Measurements from ENCODE around the gene PPM1H. TPM values are rescaled to one million over a fixed set of nuclear protein-coding genes. Genes with fewer than 3 reads are reported as not detected.

PPM1H gene
- total RNA-seq, 4 donors from 2014 or later = 0.09 to 7.6 (median 0.76) TPM; not detected in 1

- H3K4me1 ChIP-seq = peaks cover 0 to 26% (median 13%) of the 10 kb centered on the region in 3 donors
- intact Hi-C loops (cut with DNase I) = no loop called here
- WGBS, 2 donors = 70 to 79% methylated on average over 7 of the region's 7 CpGs
- H3K27ac ChIP-seq = peak overlapping the region in 3 of 4 donors; percentile 65 to 86 (median 77)
- DNase-seq = no peak
- H3K27me3 ChIP-seq = no peaks in the 10 kb centered on the region
- H3K9me3 ChIP-seq = no peaks in the 10 kb centered on the region
- TF ChIP-seq POLR2A (IDR thresholded peaks at IDR 0.05) = no peak
- no peak for TF ChIP-seq CTCF (IDR thresholded peaks at IDR 0.05)
- no peaks in the 10 kb centered on the region for H3K36me3 ChIP-seq
- no peak overlapping the region for H3K4me3 ChIP-seq
Measured at GRCh38 chr12:62684570-62685295, 250.2 kb downstream of the PPM1H start.

- peak overlapping the region; percentile 50 to 86 (median 71) for H3K27ac ChIP-seq
- intact Hi-C loops (cut with DNase I) = no loop called here
- H3K27me3 ChIP-seq = no peaks in the 10 kb centered on the region
- no peaks in the 10 kb centered on the region for H3K36me3 ChIP-seq
- no peak for DNase-seq
- H3K4me1 ChIP-seq = peaks cover 0 to 30% (median 13%) of the 10 kb centered on the region in 3 donors
- H3K4me3 ChIP-seq = no peak overlapping the region
- H3K9me3 ChIP-seq = no peaks in the 10 kb centered on the region
- 39 to 41% methylated on average over 7 of the region's 7 CpGs for WGBS, 2 donors
- TF ChIP-seq CTCF (IDR thresholded peaks at IDR 0.05) (no peak), POLR2A (IDR thresholded peaks at IDR 0.05) (no peak)
Measured at GRCh38 chr12:62683776-62684569, 251.0 kb downstream of the PPM1H start.

- 91 to 97% methylated on average over 4 of the region's 4 CpGs for WGBS, 2 donors
- Histone ChIP-seq H3K27me3 (no peaks in the 10 kb centered on the region), H3K36me3 (no peaks in the 10 kb centered on the region), H3K4me3 (no peak overlapping the region), H3K9me3 (peaks cover 0 to 11% (median 0%) of the 10 kb centered on the region in 3 donors), H3K4me1 (peaks cover 0 to 31% (median 13%) of the 10 kb centered on the region in 3 donors), H3K27ac (no peak overlapping the region)
- TF ChIP-seq POLR2A (IDR thresholded peaks at IDR 0.05) (no peak), CTCF (IDR thresholded peaks at IDR 0.05) (no peak)
- no peak for DNase-seq
- intact Hi-C loops (cut with DNase I) = no loop called here
Measured at GRCh38 chr12:62681306-62681705, 253.6 kb downstream of the PPM1H start.

- no peak for TF ChIP-seq CTCF (IDR thresholded peaks at IDR 0.05)
- TF ChIP-seq POLR2A (IDR thresholded peaks at IDR 0.05) = no peak
- Histone ChIP-seq H3K36me3 (no peaks in the 10 kb centered on the region), H3K4me1 (peaks cover 0 to 29% (median 11%) of the 10 kb centered on the region in 3 donors), H3K27me3 (no peaks in the 10 kb centered on the region), H3K9me3 (peaks cover 0 to 13% (median 0%) of the 10 kb centered on the region in 3 donors), H3K4me3 (no peak overlapping the region), H3K27ac (peak overlapping the region in 2 of 4 donors; percentile 48 to 54)
- intact Hi-C loops (cut with DNase I) = no loop called here
- WGBS, 2 donors = 67 to 74% methylated on average over 3 of the region's 3 CpGs
- no peak for DNase-seq
Measured at GRCh38 chr12:62679608-62680007, 255.3 kb downstream of the PPM1H start.

GRCh38 chr12:62677355-62677754 is 257.6 kb downstream of the PPM1H start:
- Histone ChIP-seq H3K4me1 (peaks cover 0 to 14% (median 0%) of the 10 kb centered on the region in 3 donors), H3K9me3 (peaks cover 0 to 13% (median 0%) of the 10 kb centered on the region in 3 donors), H3K27me3 (no peaks in the 10 kb centered on the region), H3K4me3 (no peak overlapping the region), H3K36me3 (no peaks in the 10 kb centered on the region), H3K27ac (no peak overlapping the region)
- no peak for DNase-seq
- no peak for TF ChIP-seq CTCF (IDR thresholded peaks at IDR 0.05)
- TF ChIP-seq POLR2A (IDR thresholded peaks at IDR 0.05) = no peak
- WGBS, 2 donors = 60% methylated on average over 2 of the region's 7 CpGs; no CpG with 5 or more reads in 1 of the 2 donors
- intact Hi-C loops (cut with DNase I) = no loop called here
